GM18519 (cell line): ENCODE data around the gene SLC45A1.

Source experiments
- ATAC-seq: cut with Tn5 transposase; IDR thresholded peaks from one replicate; pipeline ENCODE4 v1.9.1; 2021; ENCODE audit warnings: mild to moderate bottlenecking, moderate library complexity; ENCODE audit not compliant: unreplicated experiment, low FRiP score

The SLC45A1 gene

GRCh38 chr1:8381618-8382017 lies 63.7 kb downstream of the SLC45A1 start:
- ATAC-seq: no peak

- no peak for ATAC-seq
Measured at GRCh38 chr1:8382051-8382505, 64.2 kb downstream of the SLC45A1 start.

- no peak for ATAC-seq
Measured at GRCh38 chr1:8382608-8383505, 64.9 kb downstream of the SLC45A1 start.

GRCh38 chr1:8384088-8384487 lies 66.2 kb downstream of the SLC45A1 start:
- no peak for ATAC-seq

GRCh38 chr1:8384577-8384976 lies 66.7 kb downstream of the SLC45A1 start:
- no peak for ATAC-seq

- ATAC-seq: no peak
Measured at GRCh38 chr1:8386247-8386646, 68.3 kb downstream of the SLC45A1 start.

- no peak for ATAC-seq
Measured at GRCh38 chr1:8388732-8389562, 71.0 kb downstream of the SLC45A1 start.

- ATAC-seq: no peak
Measured at GRCh38 chr1:8389958-8390535, 72.1 kb downstream of the SLC45A1 start.

GRCh38 chr1:8390707-8391106 lies 72.8 kb downstream of the SLC45A1 start:
- ATAC-seq: no peak

GRCh38 chr1:8392522-8392921 lies 74.6 kb downstream of the SLC45A1 start:
- ATAC-seq: no peak
